ENCODE data around the gene WDR91. TPM values are rescaled to one million over a fixed set of nuclear protein-coding genes. Genes with fewer than 3 reads are reported as not detected.

The WDR91 gene
- polyA plus RNA-seq, 2 of the 4 experiments (the other 2 are of a cell fraction) = 5.1 to 5.3 TPM

GRCh38 chr7:135242096-135242684 lies 30.9 kb upstream of the WDR91 start:
- no peak overlapping the region for H3K4me2 ChIP-seq
- DNase-seq (ENCODE audit: low read depth in 1 of 2, low spot score in 1 of 2) (no peak), ATAC-seq (no peak), FAIRE-seq (no peak)
- H3K9me3 ChIP-seq = no peaks in the 10 kb centered on the region
- ChIA-PET POLR2A (no interaction called here), CTCF (interaction anchor here (1.2 kb wide), 1 partner anchor 10 kb away, joined by 3 read pairs; no protein-coding TSS in a partner anchor)
- TF ChIP-seq FOXS1 (CRISPR knock-in tag; IDR thresholded peaks at IDR 0.05) = no peak
- TF ChIP-seq ZFP36 (IDR thresholded peaks at IDR 0.05; ENCODE audit: borderline replicate concordance, partially characterized antibody) = no peak
- no peak for TF ChIP-seq CBX2 (IDR thresholded peaks at IDR 0.05; ENCODE audit: borderline replicate concordance, low read depth)
- TF ChIP-seq FOSB (CRISPR knock-in tag; IDR thresholded peaks at IDR 0.05) = no peak
- no peak for TF ChIP-seq ZC3H11A (IDR thresholded peaks at IDR 0.05)
- no peak overlapping the region for H3K4me3 ChIP-seq
- H3K27ac ChIP-seq = no peak overlapping the region
- no peaks in the 10 kb centered on the region for H3K4me1 ChIP-seq
- 71% methylated on average over 5 of the region's 5 CpGs for WGBS (ENCODE audit: missing lambda C conversion rate)

GRCh38 chr7:135240441-135240840 lies 29.1 kb upstream of the WDR91 start:
- H3K4me1 ChIP-seq = no peaks in the 10 kb centered on the region
- FAIRE-seq (no peak), ATAC-seq (no peak), DNase-seq (ENCODE audit: low read depth in 1 of 2, low spot score in 1 of 2) (no peak)
- WGBS (ENCODE audit: missing lambda C conversion rate) = 69% methylated on average over 9 of the region's 9 CpGs
- ChIA-PET POLR2A (no interaction called here), CTCF (interaction anchor here (2.3 kb wide), 1 partner anchor 34 kb away, joined by 9 read pairs; no protein-coding TSS in a partner anchor)
- no peaks in the 10 kb centered on the region for H3K9me3 ChIP-seq
- TF ChIP-seq RAD21 (conservative IDR thresholded peaks at IDR 0.05 in 1 of 2, IDR thresholded peaks at IDR 0.05 in 1 of 2) (no peak), ZFP36 (IDR thresholded peaks at IDR 0.05; ENCODE audit: borderline replicate concordance, partially characterized antibody) (no peak), ZNF302 (CRISPR knock-in tag; IDR thresholded peaks at IDR 0.05) (no peak), KDM5A (IDR thresholded peaks at IDR 0.05) (no peak), HOXA7 (CRISPR knock-in tag; IDR thresholded peaks at IDR 0.05) (no peak), RFX5 (IDR thresholded peaks at IDR 0.05) (no peak), POLR2A (IDR thresholded peaks at IDR 0.05; ENCODE audit: low read length) (no peak), FOSB (CRISPR knock-in tag; IDR thresholded peaks at IDR 0.05) (no peak), SMC3 (IDR thresholded peaks at IDR 0.05) (no peak), ZC3H11A (IDR thresholded peaks at IDR 0.05) (no peak), TP53 (CRISPR knock-in tag; IDR thresholded peaks at IDR 0.05) (no peak)
- H3K4me2 ChIP-seq = no peak overlapping the region
- H3K27ac ChIP-seq = no peak overlapping the region
- no peak overlapping the region for H3K4me3 ChIP-seq

- FAIRE-seq (no peak), DNase-seq (ENCODE audit: low read depth in 1 of 2, low spot score in 1 of 2) (no peak), ATAC-seq (no peak)
- no peak overlapping the region for H3K4me3 ChIP-seq
- 90% methylated on average over 7 of the region's 7 CpGs for WGBS (ENCODE audit: missing lambda C conversion rate)
- TF ChIP-seq CHD4 (IDR thresholded peaks at IDR 0.05; ENCODE audit: borderline replicate concordance) = no peak
- no peak for TF ChIP-seq RAD21 (conservative IDR thresholded peaks at IDR 0.05 in 1 of 2, IDR thresholded peaks at IDR 0.05 in 1 of 2)
- TF ChIP-seq CBX8 (IDR thresholded peaks at IDR 0.05) = no peak
- TF ChIP-seq FOXS1 (CRISPR knock-in tag; IDR thresholded peaks at IDR 0.05) = no peak
- no peak for TF ChIP-seq JUNB (IDR thresholded peaks at IDR 0.05)
- TF ChIP-seq RARB (CRISPR knock-in tag; IDR thresholded peaks at IDR 0.05) = no peak
- no peak for TF ChIP-seq CHD2 (IDR thresholded peaks at IDR 0.05; ENCODE audit: low read length, partially characterized antibody)
- TF ChIP-seq CBX2 (IDR thresholded peaks at IDR 0.05; ENCODE audit: borderline replicate concordance, low read depth) = no peak
- TF ChIP-seq ZC3H11A (IDR thresholded peaks at IDR 0.05) = no peak
- no peak for TF ChIP-seq MYC (IDR thresholded peaks at IDR 0.05; ENCODE audit: borderline replicate concordance, low read length)
- H3K9me3 ChIP-seq = no peaks in the 10 kb centered on the region
- ChIA-PET CTCF (interaction anchor here (0.6 to 2.3 kb wide), 3 partner anchors 27 to 517 kb away, joined by 3 to 9 read pairs (median 3); no protein-coding TSS in a partner anchor), POLR2A (no interaction called here)
- H3K27ac ChIP-seq = no peak overlapping the region
- no peaks in the 10 kb centered on the region for H3K4me1 ChIP-seq
- H3K4me2 ChIP-seq = no peak overlapping the region
These were observed 27.9 kb upstream of the WDR91 start for GRCh38 chr7:135239263-135239662.

- WGBS (ENCODE audit: missing lambda C conversion rate) = 93% methylated on average over 3 of the region's 11 CpGs
- no peak for FAIRE-seq
- no peaks in the 10 kb centered on the region for H3K4me1 ChIP-seq
- H3K4me3 ChIP-seq = no peak overlapping the region
- no peak overlapping the region for H3K27ac ChIP-seq
- CTCF ChIA-PET = interaction anchor here (2.3 kb wide), 1 partner anchor 36 kb away, joined by 9 read pairs; no protein-coding TSS in a partner anchor
- no peaks in the 10 kb centered on the region for H3K9me3 ChIP-seq
- POLR2A ChIA-PET = no interaction called here
- DNase-seq (ENCODE audit: low read depth in 1 of 2, low spot score in 1 of 2) = peak; percentile 46 to 53
- no peak overlapping the region for H3K4me2 ChIP-seq
- peak; percentile 37 to 93; a peak in 4 of 6 replicates for ATAC-seq
- TF ChIP-seq RAD21 (conservative IDR thresholded peaks at IDR 0.05 in 1 of 2, IDR thresholded peaks at IDR 0.05 in 1 of 2) = 0 out of 5 replicates have a peak, but pooled peaks of 1 of the 2 experiments have one; percentile 5
- TF ChIP-seq ELK1 (IDR thresholded peaks at IDR 0.05; ENCODE audit: low read depth, low read length) = no peak
- no peak for TF ChIP-seq MAFK (IDR thresholded peaks at IDR 0.05; ENCODE audit: partially characterized antibody)
- TF ChIP-seq MAX (IDR thresholded peaks at IDR 0.05) = 0 out of 2 replicates have a peak, but pooled peaks have one; percentile 13
- TF ChIP-seq BCL3 (IDR thresholded peaks at IDR 0.05) = no peak
- no peak for TF ChIP-seq KDM5A (IDR thresholded peaks at IDR 0.05)
- TF ChIP-seq NFE2L2 (conservative IDR thresholded peaks at IDR 0.05; ENCODE audit: low read length) = no peak
- TF ChIP-seq HMGXB4 (CRISPR knock-in tag; IDR thresholded peaks at IDR 0.05; ENCODE audit: borderline replicate concordance) = no peak
- TF ChIP-seq HOXB5 (CRISPR knock-in tag; IDR thresholded peaks at IDR 0.05) = no peak
These were observed 26.9 kb upstream of the WDR91 start for GRCh38 chr7:135238112-135238744.
